CD4-positive, alpha-beta T cell treated with Interleukin-15 for 4 hours (primary cell): ENCODE results near the gene CCDC74A.
"Not testable (repeated sequence)": the region's sequence is repeated elsewhere in the genome, so short reads cannot be mapped to it uniquely, and the experiment has no call there.

Experiments used
- DNase-seq: peaks from one replicate; pipeline ENCODE4 v3.0.0-alpha.2; 2020; ENCODE audit warnings: low spot score

Gene CCDC74A

DNA sequence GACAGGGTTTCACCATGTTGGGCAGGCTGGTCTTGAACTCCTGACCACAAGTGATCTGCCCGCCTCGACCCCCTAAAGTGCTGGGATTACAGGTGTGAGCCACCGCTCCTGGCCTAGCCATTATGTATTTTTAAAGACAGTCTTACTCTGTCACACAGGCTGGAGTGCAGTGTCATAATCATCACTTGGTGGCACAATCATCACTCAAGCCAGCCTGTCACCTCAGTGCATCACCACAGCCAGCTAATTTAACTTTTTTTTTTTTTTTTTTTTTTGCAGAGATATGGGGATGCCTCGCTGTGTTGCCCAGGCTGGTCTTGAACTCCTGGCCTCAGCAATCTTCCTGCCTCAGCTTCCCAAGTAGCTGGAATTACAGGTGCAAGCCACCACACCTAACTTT is 24.1 kb upstream of the CCDC74A start:
- DNase-seq, result not testable (repeated sequence)

DNA sequence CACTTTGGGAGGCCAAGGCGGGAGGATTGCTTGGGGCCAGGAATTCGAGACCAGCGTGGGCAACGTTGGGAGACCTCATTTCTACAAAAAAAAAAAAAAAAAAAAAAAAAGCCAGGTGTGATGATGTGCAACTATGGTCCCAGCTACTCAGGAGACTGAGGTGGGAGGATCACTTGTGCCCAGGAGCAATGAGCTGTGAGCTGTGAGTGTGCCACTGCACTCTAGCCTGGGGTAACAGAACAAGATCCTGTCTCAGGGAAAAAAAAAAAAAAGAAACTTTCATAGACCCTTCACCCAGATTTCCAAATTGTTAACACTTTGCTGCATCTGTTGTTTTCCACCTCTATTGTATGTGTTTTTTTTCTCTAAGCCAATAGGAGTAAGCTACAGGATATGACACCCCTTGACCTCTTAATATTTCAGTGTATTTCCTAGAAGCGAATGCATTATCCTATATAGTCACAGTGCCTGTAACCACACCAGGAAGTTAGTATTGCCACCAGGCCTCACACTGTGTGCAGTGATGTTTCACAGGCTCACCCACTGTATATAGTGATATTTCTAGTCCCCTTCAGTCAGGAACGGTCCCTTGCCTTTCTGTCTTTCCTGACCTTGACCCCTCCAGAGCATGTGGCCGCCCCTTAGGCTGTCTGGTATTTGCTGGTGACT is 23.5 kb upstream of the CCDC74A start:
- DNase-seq, result not testable (repeated sequence)

DNA sequence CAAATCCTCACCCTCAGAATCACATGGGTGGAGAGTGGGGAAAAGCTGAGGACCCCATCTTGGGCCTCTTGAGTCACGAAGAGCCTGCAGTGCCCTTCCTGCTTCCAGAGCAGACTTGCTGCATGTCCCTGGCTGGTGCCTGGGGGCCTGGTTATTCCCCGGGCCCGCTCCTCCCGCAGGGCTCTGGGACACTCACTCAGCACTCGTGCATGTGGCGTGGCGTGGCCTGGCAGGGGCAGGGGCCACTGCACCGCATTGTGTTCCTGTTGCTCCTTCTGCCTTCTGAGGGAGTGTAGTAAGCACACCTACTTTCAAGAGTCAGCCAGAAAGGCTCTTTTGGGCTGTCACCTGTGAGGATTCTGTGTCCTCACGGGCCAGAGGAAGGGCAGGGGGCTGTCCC is 18.1 kb upstream of the CCDC74A start:
- no peak for DNase-seq

DNA sequence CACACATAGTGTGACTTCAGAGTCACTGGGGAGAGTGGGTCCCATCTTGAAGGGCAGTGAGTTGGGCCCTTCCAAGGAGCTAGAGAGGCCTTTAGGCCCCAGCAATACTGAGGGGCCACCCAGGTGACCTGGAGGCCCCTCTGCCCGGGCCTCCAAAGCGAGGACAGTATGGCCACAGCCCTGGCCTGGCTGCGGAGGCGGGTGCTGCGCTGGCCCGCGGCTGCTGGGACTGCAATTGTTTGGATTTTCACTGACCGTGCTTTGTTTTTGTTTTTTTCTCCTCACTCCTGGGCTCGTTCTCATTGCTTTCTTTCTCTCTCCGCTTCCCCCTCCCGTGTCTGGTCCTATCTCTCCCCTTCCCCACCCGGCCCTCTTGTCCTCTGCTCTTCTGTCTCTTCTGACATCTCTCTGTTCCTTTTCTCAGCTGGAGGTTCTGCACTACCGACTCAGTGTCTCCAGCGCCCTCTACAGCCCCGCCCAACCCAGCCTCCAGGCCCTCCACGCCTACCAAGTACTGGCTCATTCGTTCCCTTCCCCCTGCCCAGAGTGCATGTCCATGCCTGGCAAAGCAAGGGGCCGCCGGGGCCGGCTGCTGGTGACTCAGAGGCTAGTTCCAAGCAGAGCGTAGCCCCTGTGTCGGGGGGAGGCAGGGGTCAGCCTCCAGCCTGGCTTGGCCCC is 16.3 kb upstream of the CCDC74A start:
- not testable (repeated sequence) for DNase-seq

DNA sequence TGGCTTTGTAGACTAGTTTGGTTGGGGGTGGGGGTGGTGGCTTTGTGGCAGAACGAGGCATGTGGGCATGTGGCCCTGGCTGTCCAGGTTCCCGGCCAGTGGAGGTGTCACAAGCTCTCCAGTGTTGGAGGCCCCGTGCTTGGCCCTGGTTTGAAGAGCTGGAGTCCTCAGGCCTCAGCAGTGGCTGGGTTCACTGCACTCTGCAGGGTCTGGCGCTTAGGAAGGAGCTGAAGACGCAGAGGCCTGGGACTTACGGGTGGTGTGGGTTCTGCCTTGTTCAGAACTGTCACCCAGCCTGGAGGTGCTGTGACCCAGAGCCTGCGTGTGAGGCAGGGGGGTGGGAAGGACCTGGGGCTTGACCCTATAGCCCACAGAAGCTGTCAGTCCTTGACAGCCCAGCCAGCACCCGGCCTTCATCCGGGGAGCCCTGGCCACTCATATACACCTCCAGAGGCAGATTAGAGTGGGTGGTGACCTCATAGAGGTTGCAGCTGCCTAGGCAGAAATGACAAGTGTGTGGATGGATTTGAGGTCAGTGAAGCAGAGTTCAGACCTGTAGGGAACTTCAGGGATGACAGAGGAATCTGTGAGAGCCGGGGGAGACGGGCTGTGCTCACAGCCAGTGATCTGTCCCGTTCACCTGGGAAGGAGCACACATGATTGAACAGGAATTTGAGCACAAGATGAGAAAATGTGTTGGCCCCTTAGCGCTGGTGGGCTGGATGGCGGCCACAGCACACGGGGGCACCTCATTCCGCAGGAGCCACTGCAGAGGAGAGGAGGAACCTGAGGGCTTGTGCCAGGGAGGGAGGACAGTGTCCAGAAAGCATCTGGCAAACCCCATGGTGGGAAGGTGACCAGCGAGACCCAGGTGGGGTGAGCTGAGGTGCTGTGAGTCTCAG is 15.5 kb upstream of the CCDC74A start:
- not testable (repeated sequence) for DNase-seq

DNA sequence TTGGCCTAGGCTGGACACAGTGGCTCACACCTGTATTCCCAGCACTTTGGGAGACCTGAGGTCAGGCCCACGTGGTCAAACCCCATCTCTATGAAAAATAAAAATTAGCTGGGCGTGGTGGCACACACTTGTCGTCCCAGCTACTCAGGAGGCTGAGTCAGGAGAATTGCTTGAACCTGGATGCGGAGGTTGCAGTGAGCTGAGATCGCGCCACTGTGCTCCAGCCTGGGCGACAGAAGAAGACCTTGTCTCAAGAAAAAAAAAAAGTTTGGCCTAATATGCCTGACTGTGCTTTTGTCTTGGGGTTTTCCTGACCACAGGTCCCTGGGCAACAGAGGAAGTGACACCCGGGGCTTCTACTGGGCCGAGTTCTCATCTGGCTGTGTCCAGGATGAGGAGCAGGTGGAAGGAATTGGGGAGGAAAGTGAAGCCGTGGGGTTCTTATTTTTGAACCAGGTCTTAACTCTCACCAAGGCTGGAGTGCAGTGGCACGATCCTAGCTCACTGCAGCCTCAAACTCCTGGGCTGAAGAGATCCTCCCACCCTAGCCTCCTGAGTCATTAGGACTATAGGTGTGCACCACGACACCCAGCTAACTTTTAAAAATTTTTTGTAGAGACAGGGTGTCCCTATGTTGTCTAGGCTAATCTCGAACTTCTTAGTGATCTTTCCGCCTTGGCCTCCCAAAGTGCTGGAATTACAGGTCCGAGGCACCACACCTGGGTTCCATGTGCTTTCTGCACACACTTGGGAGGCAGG is 13.1 kb upstream of the CCDC74A start:
- DNase-seq, result not testable (repeated sequence)

DNA sequence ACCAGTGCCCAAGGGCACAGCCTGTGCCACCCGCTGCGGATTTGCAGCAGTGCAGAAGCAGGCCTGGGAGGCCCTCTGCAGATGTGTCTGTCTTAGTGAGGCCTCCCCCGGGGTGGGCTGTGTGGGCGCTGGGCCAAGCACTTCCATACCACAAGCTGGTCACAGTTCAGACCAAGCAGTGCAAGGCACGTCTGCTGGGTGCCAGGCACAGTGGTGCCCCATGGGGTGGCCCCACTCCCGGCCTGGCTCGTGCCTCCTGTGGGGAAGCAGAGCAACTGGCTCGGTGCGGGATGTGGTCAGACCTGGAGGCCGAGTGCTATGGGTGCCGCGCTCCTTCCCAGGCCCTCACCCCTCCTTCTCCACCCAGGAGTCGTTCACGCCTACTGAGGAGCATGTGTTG is 12.5 kb upstream of the CCDC74A start:
- not testable (repeated sequence) for DNase-seq

DNA sequence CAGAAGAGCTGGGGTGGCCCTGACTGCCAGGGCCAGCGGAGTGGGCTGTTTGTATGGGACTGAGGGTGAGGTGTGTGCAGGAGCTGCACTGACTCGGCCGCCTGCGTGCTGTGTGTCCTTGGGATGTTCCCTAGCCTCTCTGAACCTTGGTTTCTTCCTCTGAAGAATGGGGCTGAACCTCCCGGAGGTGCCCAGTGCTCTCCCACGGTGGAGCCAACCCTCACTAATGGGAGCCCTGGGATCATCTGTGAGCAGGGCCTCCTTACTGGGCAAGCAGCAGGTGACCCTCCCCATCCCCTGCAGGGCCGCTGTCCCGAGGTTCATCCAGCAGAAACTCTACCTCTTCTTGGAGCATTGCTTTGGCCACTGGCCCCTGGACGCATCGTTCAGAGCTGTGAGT is 11.7 kb upstream of the CCDC74A start:
- no peak for DNase-seq

DNA sequence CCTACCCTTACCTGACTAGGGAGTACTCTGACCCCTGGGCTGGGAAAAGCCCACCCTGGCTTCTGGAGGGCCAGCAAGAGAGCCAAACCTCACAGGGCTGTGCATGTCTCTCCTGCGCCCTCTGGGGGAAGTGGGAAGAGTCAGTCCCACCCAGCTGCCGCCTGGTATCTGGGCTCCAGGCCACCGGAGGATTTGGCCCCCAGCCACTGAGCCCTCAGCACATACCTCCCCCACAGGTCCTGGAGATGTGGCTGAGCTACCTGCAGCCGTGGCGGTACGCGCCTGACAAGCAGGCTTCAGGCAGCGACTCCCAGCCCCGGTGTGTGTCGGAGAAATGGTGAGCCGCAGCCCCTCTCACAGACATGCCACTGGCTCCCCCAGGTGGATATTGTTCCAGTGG is 11.1 kb upstream of the CCDC74A start:
- not testable (repeated sequence) for DNase-seq

DNA sequence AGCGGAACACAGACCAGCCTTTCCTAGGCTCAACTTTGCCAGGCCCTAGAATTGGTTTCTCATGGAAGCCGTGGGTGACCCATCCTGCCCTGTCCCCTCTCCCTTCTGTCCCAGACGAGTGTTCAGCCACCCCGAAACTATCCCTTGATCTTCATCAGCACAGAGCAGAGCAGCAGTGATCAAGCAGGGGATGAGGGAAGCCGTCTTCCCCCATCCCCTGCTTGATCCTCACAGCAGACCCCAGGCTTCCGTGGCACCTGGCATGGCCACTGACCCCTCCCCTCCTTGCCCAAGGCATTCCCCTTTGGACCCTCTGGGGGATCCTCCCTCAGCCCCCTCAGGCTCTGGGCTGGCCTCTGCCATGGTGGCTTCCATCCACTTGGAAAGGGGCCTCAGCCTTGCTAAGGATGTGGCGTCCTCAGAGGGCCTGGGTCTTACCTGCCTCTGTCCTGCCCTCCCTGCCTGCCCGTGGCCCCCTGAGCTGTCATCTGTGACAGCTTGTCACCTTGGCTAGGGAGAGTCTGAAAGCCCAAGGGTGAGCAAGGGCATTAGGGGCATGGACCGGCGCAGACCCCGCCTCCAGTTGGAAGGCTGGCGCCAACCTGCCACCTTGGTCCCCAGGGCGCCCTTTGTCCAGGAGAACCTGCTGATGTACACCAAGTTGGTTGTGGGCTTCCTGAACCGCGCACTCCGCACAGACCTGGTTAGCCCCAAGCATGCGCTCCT is 10.4 kb upstream of the CCDC74A start:
- no peak for DNase-seq

DNA sequence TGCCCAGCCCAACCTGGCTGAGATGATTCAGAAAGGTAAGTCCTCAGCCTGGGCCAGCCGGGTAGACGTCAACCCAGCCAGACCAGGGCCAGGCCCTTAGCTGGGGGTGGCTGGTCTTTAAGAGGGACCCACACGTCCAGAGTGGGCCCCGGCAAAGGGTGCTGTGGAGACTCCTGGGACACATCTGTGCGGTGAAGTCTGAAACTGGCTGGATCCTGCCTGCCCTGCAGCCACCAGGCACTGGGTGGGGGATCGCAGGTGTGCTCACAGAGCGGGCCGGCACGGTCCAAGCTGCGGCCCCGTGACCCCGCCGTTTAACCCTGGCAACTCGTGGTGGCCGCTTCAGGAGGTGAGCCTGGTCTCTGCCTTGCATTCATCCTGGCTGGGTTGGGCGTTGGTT is 9.8 kb upstream of the CCDC74A start:
- DNase-seq, result not testable (repeated sequence)

DNA sequence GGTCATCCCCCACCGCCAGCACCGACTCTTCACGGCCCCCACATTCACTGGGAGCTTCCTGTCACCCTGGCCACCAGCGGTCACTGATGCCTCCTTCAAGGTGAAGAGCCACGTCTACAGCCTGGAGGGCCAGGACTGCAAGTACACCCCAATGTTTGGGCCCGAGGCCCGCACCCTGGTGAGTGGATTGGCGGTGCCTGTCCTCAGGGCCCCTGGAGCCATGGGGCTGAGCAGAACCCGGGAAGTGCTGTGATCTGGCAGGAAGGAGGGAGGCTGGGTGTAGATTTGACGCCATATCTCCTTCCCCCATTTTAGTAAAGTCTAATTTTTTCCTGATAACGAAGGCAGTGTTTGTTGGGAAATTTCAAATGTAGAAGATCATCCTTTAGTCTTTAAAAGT is 9.2 kb upstream of the CCDC74A start:
- DNase-seq, result not testable (repeated sequence)

DNA sequence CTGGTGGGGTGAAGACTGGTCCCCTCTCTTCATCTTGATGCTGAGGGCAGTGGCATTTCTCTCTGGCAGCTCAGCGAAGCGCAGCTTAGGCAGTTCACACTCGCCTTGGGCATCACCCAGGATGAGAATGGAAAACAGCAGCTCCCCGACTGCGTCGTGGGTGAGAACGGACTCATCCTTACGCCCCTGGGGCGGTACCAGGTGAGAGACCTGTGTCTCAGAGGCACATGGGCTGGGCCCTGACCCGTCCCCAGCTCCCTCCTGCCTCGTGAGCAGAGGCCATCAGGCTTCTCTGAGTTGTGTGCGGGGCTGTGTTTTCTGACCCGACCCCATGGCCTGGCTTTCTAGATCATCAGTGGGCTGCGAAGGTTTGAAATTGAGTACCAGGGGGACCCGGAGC is 8.2 kb upstream of the CCDC74A start:
- no peak for DNase-seq

DNA sequence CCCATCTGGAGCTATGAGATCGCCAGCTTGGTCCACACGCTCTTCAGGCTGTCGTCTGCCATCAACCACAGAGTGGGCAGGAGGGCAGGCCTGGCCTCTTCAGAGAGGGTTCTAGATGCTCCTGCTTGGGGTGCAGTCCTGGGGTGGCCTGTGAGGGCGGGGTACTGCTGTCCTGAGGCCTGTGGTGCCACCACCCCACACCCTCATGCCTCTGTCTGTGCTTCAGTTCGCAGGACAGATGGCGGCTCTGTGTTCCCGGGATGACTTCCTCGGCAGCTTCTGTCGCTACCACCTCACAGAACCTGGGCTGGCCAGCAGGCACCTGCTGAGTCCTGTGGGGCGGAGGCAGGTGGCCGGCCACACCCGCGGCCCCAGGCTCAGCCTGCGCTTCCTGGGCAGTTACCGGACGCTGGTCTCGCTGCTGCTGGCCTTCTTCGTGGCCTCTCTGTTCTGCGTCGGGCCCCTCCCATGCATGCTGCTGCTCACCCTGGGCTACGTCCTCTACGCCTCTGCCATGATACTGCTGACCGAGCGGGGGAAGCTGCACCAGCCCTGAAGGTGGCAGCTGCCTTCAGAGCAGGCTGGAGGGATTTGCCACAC is 7.7 kb upstream of the CCDC74A start:
- not testable (repeated sequence) for DNase-seq

DNA sequence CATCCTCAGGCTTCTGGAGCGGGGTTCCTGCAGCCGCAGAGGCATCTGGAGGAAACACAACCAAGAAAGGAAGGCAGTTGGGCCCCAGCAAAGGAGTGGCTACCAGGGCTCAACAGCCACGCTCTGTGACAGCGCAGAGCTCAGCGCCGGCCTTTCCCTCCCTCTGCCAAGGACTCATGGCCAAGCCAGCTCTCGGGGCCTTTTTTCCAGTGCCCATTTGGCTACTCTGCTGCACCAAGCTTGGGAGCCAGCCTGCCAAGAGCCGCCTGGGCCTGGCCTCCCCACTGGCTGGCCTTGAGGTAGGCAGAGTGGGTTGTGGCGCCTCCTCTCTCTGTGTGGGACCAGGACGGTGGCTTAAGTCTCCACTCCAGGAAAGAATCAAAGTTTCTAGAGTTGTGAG is 7.2 kb upstream of the CCDC74A start:
- no peak for DNase-seq

DNA sequence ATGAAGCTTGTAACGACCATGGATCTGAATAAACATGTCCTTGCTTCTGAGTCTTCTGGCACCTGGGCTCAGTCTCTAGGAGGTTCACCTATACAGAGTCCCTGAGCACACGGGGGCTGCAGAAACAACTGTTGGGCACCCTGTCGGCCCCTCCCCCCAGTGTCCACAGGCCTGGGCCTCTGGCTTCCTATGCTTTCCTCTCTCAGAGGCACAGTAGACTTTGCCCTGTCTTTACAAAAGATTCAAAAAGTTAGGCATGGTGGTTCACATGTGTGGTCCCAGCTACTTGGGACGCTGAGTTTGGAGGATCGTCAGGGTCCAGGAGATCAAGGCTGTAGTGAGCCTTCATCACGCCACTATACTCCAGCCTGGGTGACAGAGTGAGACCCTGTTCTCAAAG is 6.2 kb upstream of the CCDC74A start:
- DNase-seq, result not testable (repeated sequence)

DNA sequence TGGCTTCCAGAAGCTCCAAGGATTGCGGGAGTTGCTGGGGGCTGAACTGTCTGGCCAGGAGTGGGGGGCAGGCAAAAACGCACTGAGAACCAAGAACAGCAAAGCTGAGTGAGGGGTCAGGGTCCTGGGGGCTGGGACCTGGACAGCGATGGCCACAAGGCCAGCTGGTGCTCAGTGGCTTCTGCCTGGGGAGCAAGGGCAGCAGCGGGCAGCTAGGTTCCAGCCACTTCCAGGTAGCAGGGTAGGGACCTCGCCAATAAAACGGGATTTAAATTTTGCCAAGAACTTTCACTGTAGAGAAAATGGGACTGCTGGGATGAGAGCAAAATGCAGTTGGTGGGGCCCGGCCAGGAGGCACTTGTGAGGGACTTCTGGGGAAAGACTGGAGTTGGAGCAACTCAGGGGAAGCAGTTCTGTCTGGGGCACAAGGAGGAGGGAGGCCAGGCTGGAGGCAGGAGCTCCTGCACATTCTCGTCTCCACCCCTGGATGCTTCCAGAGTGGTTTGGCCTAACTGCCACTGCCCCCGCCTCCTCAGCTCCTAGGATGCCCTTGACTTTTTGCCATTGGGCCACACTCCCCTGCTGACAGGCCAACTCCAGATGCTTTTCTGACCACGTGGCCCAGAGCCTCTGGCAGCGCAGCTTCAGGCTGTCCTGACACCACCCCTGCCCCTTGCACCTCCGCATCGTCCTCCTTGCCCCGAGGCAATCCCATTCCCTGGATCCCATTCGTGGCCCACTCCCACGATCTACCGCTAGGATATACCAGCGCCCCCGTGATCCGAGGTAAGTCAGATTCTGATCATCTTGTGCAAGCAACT is 5.5 kb upstream of the CCDC74A start:
- DNase-seq, result no peak

DNA sequence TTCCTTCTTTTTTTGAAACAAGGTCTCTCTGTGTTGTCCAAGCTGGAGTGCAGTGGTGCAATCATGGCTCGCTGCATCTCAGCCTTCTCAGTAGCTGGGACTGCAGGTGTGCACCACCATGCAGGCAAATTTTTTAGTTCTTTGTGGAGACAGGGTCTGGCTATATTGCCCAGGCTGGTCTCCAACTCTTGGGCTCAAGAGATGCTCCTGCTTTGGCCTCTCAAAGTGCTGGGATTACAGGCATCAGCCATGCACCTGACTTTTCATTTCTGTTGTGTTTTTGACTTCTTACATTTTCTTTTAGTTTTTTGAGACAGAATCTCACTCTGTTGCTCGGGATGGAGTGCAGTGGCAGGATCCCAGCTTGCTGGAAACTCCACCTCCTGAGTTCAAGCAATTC is 2.4 kb upstream of the CCDC74A start:
- not testable (repeated sequence) for DNase-seq

DNA sequence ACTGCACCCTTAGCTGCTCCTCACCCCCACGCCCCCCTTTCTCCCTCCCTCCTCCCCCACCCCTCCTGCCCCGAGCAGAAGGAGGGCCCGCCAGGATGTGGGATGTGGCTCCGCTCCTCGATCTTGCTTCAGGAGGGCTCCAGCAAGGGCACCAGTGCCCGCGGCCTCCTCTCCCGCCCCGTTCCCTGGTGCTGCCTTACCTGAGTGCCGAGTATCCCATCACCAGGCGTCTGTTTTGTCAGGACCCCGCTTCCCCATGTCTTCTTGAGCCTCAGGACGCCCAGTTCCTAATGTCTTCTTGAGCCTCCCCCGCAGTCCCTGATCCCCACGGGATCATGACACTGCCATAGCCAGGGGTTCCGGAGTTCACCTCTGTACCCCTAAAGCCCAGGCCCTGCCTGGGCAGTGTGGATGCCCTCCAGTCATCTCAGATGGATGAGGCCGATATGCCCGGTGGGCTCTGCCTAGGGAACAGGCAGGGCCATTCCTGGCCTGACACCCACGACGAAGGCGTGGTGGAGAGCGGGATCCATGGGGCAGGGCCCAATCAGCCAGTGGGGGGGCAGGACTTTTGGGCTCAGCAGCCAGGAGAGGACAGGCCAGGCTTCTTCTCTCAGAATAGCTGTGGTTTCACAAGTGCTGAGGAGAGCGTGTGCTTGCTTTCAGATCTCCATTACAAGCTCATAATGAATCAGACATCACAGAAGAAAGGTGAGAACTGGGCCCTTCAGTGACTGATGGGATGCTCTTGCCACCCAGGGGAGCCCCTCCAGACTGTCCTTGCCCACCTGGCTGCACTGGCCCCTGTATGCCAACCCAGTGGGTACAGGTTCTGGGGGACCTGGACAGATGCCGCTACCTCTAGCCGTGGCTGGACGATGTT is 1.5 kb downstream of the CCDC74A start:
- not testable (repeated sequence) for DNase-seq
